Parathyroid adenoma (tissue), 2 donors: ENCODE measurements around the gene PRRG4.
"Not testable (repeated sequence)": the region's sequence is repeated elsewhere in the genome, so short reads cannot be mapped to it uniquely, and the experiment has no call there.

ENCODE experiments used
- H2AFZ ChIP-seq: fragments of 300-600 bp; sonication (generic); one replicate; pipeline ENCODE4 v1.7.0; 2017; ENCODE audit warnings: antibody characterized with exemption, mild to moderate bottlenecking
- H3K27ac ChIP-seq: fragments of 300-600 bp; sonication (generic); one replicate; pipeline ENCODE4 v1.7.0; 2017
- H3K27me3 ChIP-seq: fragments of 300-600 bp; sonication (generic); one replicate; pipeline ENCODE4 v1.7.0; 2017; ENCODE audit warnings: low read length; ENCODE audit not compliant: control insufficient read depth, insufficient read depth
- H3K36me3 ChIP-seq: fragments of 300-600 bp; sonication (generic); one replicate; pipeline ENCODE4 v1.7.0; 2017; ENCODE audit warnings: low read length; ENCODE audit not compliant: control insufficient read depth, insufficient read depth
- H3K4me1 ChIP-seq: fragments of 300-600 bp; sonication (generic); one replicate; pipeline ENCODE4 v1.7.0; 2017; ENCODE audit warnings: control low read depth
- H3K4me2 ChIP-seq: fragments of 300-600 bp; sonication (generic); one replicate; pipeline ENCODE4 v1.7.0; 2017; ENCODE audit warnings: low read length
- H3K4me3 ChIP-seq: fragments of 300-600 bp; sonication (generic); one replicate; pipeline ENCODE4 v1.7.0; 2017; ENCODE audit warnings: low read depth, low read length
- H3K79me2 ChIP-seq: fragments of 300-600 bp; sonication (generic); one replicate; pipeline ENCODE4 v1.7.0; 2017; ENCODE audit warnings: control low read depth
- H3K9ac ChIP-seq: fragments of 300-600 bp; sonication (generic); one replicate; pipeline ENCODE4 v1.7.0; 2017; ENCODE audit warnings: mild to moderate bottlenecking
- H3K9me3 ChIP-seq: fragments of 300-600 bp; sonication (generic); one replicate; pipeline ENCODE4 v1.7.0; 2017; ENCODE audit warnings: low read length; ENCODE audit not compliant: control insufficient read depth
- CTCF ChIP-seq: fragments of 300-600 bp; sonication (generic); IDR thresholded peaks from one replicate; pipeline ENCODE4 v1.7.0; 2017; ENCODE audit warnings: antibody characterized with exemption, mild to moderate bottlenecking
- donor health status: primary hyperparathyroidism.

The PRRG4 gene

GRCh38 chr11:32820497-32820896 lies 9.2 kb upstream of the PRRG4 start:
- H2AFZ ChIP-seq, result no peak overlapping the region
- no peaks in the 10 kb centered on the region for H3K9me3 ChIP-seq
- no peak overlapping the region for H3K4me2 ChIP-seq
- H3K27ac ChIP-seq, result no peak overlapping the region
- H3K27me3 ChIP-seq, result no peaks in the 10 kb centered on the region
- no peaks in the 10 kb centered on the region for H3K36me3 ChIP-seq
- TF ChIP-seq CTCF, result no peak
- H3K79me2 ChIP-seq, result no peaks in the 10 kb centered on the region
- no peaks in the 10 kb centered on the region for H3K4me1 ChIP-seq
- no peak overlapping the region for H3K4me3 ChIP-seq
- H3K9ac ChIP-seq, result no peak overlapping the region

- H2AFZ ChIP-seq, result no peak overlapping the region
- no peak for TF ChIP-seq CTCF
- H3K4me1 ChIP-seq, result no peaks in the 10 kb centered on the region
- no peak overlapping the region for H3K4me3 ChIP-seq
- no peaks in the 10 kb centered on the region for H3K79me2 ChIP-seq
- H3K27ac ChIP-seq, result no peak overlapping the region
- H3K36me3 ChIP-seq, result no peaks in the 10 kb centered on the region
- no peaks in the 10 kb centered on the region for H3K9me3 ChIP-seq
- H3K27me3 ChIP-seq, result no peaks in the 10 kb centered on the region
- no peak overlapping the region for H3K4me2 ChIP-seq
- H3K9ac ChIP-seq, result no peak overlapping the region
These were observed 8.2 kb upstream of the PRRG4 start for GRCh38 chr11:32821517-32821916.

- Histone ChIP-seq H3K36me3 (no peaks in the 10 kb centered on the region), H3K4me2 (no peak overlapping the region), H3K9me3 (no peaks in the 10 kb centered on the region), H3K79me2 (no peaks in the 10 kb centered on the region), H3K27ac (no peak overlapping the region), H3K4me1 (no peaks in the 10 kb centered on the region), H2AFZ (no peak overlapping the region), H3K9ac (no peak overlapping the region), H3K27me3 (no peaks in the 10 kb centered on the region), H3K4me3 (no peak overlapping the region)
- no peak for TF ChIP-seq CTCF
These were observed 7.7 kb upstream of the PRRG4 start for GRCh38 chr11:32821917-32822560.

- not testable (repeated sequence) for H3K9ac ChIP-seq, H3K4me2 ChIP-seq, H3K36me3 ChIP-seq, H3K9me3 ChIP-seq, H3K4me3 ChIP-seq, H3K4me1 ChIP-seq, H3K79me2 ChIP-seq, H2AFZ ChIP-seq, H3K27ac ChIP-seq, H3K27me3 ChIP-seq
These were observed 6.1 kb upstream of the PRRG4 start for GRCh38 chr11:32823617-32824016.

GRCh38 chr11:32826113-32826512 lies 3.6 kb upstream of the PRRG4 start:
- no peak overlapping the region for H3K4me3 ChIP-seq
- no peaks in the 10 kb centered on the region for H3K79me2 ChIP-seq
- H3K9ac ChIP-seq, result no peak overlapping the region
- no peak overlapping the region for H3K27ac ChIP-seq
- H3K36me3 ChIP-seq, result no peaks in the 10 kb centered on the region
- no peaks in the 10 kb centered on the region for H3K9me3 ChIP-seq
- H3K4me1 ChIP-seq, result peaks cover 5% of the 10 kb centered on the region
- no peak overlapping the region for H2AFZ ChIP-seq
- H3K27me3 ChIP-seq, result no peaks in the 10 kb centered on the region
- H3K4me2 ChIP-seq, result no peak overlapping the region
- no peak for TF ChIP-seq CTCF
